OCI-LY1 (cell line): ENCODE measurements around the gene FAM200C.

Experiments used
- EZH2 ChIP-seq: fragments of 200-600 bp; sonication (generic), shearing (Covaris generic); IDR thresholded peaks from 2 replicates; pipeline ENCODE4 v1.8.0; 2017; ENCODE audit warnings: borderline replicate concordance, mixed run types, mild to moderate bottlenecking, antibody characterized with exemption, low read length, moderate library complexity, mixed read lengths
- TF ChIP-seq, protein P1 (sequence below): fragments of 200-600 bp; sonication (generic), shearing (Covaris generic); IDR thresholded peaks from 2 replicates; pipeline ENCODE4 v1.5.1; 2017; ENCODE audit warnings: mild to moderate bottlenecking, antibody characterized with exemption, low read length, moderate library complexity, mixed read lengths

DNA sequence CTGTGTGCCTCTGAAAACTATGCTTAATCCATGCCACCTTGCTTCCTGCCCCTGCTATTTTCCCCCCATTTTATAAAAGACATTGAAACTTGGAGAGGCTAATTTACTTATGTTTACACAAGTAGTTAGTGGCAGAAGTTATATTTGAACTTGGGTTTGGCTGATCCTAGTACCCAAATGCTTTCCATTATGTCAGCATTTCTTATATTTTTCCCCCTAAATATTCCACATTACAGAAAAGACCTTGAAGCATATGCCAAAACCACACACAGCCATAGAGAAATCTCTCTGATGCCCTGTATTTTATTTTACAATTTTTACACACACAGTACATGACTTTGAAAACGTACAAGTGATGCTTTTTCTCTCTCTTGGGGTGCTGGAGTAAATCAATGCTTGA, 40.6 kb downstream of the FAM200C start:
- TF ChIP-seq, protein P1, sequence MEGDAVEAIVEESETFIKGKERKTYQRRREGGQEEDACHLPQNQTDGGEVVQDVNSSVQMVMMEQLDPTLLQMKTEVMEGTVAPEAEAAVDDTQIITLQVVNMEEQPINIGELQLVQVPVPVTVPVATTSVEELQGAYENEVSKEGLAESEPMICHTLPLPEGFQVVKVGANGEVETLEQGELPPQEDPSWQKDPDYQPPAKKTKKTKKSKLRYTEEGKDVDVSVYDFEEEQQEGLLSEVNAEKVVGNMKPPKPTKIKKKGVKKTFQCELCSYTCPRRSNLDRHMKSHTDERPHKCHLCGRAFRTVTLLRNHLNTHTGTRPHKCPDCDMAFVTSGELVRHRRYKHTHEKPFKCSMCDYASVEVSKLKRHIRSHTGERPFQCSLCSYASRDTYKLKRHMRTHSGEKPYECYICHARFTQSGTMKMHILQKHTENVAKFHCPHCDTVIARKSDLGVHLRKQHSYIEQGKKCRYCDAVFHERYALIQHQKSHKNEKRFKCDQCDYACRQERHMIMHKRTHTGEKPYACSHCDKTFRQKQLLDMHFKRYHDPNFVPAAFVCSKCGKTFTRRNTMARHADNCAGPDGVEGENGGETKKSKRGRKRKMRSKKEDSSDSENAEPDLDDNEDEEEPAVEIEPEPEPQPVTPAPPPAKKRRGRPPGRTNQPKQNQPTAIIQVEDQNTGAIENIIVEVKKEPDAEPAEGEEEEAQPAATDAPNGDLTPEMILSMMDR, result no peak
- TF ChIP-seq EZH2, result no peak
